Loucy (cell line): ENCODE data around the gene GABRB2.

Experiments used
- H2AFZ ChIP-seq: fragments of 200-600 bp; sonication (generic); 2 replicates; pipeline ENCODE4 v1.6.0; 2016; ENCODE audit warnings: antibody characterized with exemption, mild to moderate bottlenecking, low read length, moderate library complexity
- H3F3A ChIP-seq: fragments of 200-600 bp; 2 replicates; pipeline ENCODE4 v1.6.0; 2016; ENCODE audit warnings: antibody characterized with exemption, low read depth, mild to moderate bottlenecking
- H3K27me3 ChIP-seq: fragments of 200-600 bp; sonication (generic); 2 replicates; pipeline ENCODE4 v1.6.1; 2014; ENCODE audit warnings: low read length, mild to moderate bottlenecking; ENCODE audit not compliant: insufficient read depth, poor library complexity, severe bottlenecking
- H3K36me3 ChIP-seq: fragments of 200-600 bp; sonication (generic); 2 replicates; pipeline ENCODE4 v1.6.1; 2016; ENCODE audit warnings: low read length; ENCODE audit not compliant: insufficient read depth
- H3K4me1 ChIP-seq: fragments of 200-600 bp; sonication (generic); 2 replicates; pipeline ENCODE4 v1.5.1; 2014; ENCODE audit warnings: low read length, mild to moderate bottlenecking; ENCODE audit not compliant: insufficient read depth, poor library complexity, severe bottlenecking
- H3K4me2 ChIP-seq: fragments of 200-600 bp; sonication (generic); 2 replicates; pipeline ENCODE4 v1.6.0; 2014; ENCODE audit warnings: antibody characterized with exemption, low read length, low read depth, mild to moderate bottlenecking; ENCODE audit not compliant: poor library complexity, severe bottlenecking
- H3K4me3 ChIP-seq: fragments of 200-600 bp; sonication (generic); 2 replicates; pipeline ENCODE4 v1.5.1; 2014; ENCODE audit warnings: low read length, mild to moderate bottlenecking, mixed read lengths; ENCODE audit not compliant: poor library complexity, severe bottlenecking
- H3K79me2 ChIP-seq: fragments of 200-600 bp; sonication (generic); 2 replicates; pipeline ENCODE4 v1.6.1; 2014; ENCODE audit warnings: low read length; ENCODE audit not compliant: insufficient read depth
- H3K9ac ChIP-seq: fragments of 200-600 bp; sonication (generic); 2 replicates; pipeline ENCODE4 v1.6.0; 2014; ENCODE audit warnings: mild to moderate bottlenecking, low read depth, low read length, moderate library complexity; ENCODE audit not compliant: poor library complexity, severe bottlenecking
- H3K9me2 ChIP-seq: fragments of 200-600 bp; sonication (generic); replicated peaks from 2 replicates; pipeline ENCODE4 v1.6.1; 2016; ENCODE audit warnings: low read depth, low read length, mixed read lengths
- H3K9me3 ChIP-seq: fragments of 200-600 bp; sonication (generic); 2 replicates; pipeline ENCODE4 v1.6.1; 2014; ENCODE audit warnings: mild to moderate bottlenecking, antibody characterized with exemption, low read length, low read depth; ENCODE audit not compliant: insufficient read depth
- H4K20me1 ChIP-seq: fragments of 200-600 bp; sonication (generic); 2 replicates; pipeline ENCODE4 v1.6.0; 2014; ENCODE audit warnings: antibody characterized with exemption, low read length, mild to moderate bottlenecking; ENCODE audit not compliant: insufficient read depth, poor library complexity, severe bottlenecking
- EZH2phosphoT487 ChIP-seq: fragments of 200-600 bp; IDR thresholded peaks from 2 replicates; pipeline ENCODE4 v1.6.1; 2018; ENCODE audit warnings: antibody characterized with exemption, mild to moderate bottlenecking, moderate library complexity, borderline replicate concordance
- TF ChIP-seq, protein P1 (sequence below): fragments of 200-600 bp; sonication (generic); conservative IDR thresholded peaks from 2 replicates; pipeline ENCODE4 v1.5.1; 2014; ENCODE audit warnings: mild to moderate bottlenecking, antibody characterized with exemption, low read length

Gene GABRB2

DNA sequence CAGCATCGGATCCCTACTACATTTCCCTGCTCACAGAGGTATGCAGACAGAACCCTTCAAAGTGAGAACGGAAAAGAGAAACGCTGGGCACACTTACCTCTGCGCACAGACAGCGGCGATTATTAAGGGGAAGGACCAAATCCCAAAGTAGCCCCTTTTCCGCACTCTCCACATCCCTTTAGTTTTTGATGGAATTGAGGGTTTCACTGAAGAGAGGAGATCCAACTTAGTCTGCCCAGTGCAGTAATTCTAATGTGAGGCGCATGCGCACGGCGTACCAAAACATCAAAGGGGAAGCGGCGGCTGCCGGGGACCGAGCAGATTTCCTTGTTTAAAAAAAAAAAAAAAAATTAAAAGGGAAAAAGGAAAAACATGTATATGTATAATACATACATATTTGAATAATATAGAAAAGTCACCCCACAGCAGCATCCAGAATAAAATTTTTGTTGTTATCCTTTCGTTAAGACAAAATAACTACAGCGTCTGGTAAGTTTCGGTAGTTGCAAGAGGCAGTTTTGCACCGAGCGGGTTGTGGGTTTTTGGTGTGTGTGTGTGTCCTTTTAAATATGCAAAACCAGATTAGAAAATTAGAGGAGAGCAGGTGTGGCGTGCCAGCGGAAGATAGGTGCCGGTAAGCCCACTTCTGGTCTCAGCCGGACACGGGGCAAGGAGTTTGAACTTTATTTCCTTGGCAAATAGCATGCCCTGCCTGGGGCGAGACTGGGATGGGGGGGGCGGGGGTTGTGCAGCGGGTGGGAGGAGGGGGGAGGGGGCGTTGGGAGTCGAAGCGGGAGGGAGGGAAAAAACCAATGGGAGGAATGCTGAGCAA, at the start of gene GABRB2:
GABRB2 (minus strand) TSS at position 256 of the 832 bp plus-strand sequence; CDS start at position 174, 82 bp downstream.
- Histone ChIP-seq H3F3A (no peaks in the 10 kb centered on the region), H3K9me3 (no peaks in the 10 kb centered on the region), H3K4me3 (no peak within 1 kb of the TSS), H3K4me1 (no peaks in the 10 kb centered on the region), H4K20me1 (no peaks in the 10 kb centered on the region), H3K79me2 (no peaks in the 10 kb centered on the region), H3K9me2 (no peaks in the 10 kb centered on the region), H3K9ac (no peak within 1 kb of the TSS), H3K27me3 (no peaks in the 10 kb centered on the region), H3K36me3 (no peaks in the 10 kb centered on the region), H3K4me2 (no peak within 1 kb of the TSS), H2AFZ (no peak within 1 kb of the TSS)
- TF ChIP-seq, protein P1, sequence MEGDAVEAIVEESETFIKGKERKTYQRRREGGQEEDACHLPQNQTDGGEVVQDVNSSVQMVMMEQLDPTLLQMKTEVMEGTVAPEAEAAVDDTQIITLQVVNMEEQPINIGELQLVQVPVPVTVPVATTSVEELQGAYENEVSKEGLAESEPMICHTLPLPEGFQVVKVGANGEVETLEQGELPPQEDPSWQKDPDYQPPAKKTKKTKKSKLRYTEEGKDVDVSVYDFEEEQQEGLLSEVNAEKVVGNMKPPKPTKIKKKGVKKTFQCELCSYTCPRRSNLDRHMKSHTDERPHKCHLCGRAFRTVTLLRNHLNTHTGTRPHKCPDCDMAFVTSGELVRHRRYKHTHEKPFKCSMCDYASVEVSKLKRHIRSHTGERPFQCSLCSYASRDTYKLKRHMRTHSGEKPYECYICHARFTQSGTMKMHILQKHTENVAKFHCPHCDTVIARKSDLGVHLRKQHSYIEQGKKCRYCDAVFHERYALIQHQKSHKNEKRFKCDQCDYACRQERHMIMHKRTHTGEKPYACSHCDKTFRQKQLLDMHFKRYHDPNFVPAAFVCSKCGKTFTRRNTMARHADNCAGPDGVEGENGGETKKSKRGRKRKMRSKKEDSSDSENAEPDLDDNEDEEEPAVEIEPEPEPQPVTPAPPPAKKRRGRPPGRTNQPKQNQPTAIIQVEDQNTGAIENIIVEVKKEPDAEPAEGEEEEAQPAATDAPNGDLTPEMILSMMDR, result no peak
- TF ChIP-seq EZH2phosphoT487, result no peak

DNA sequence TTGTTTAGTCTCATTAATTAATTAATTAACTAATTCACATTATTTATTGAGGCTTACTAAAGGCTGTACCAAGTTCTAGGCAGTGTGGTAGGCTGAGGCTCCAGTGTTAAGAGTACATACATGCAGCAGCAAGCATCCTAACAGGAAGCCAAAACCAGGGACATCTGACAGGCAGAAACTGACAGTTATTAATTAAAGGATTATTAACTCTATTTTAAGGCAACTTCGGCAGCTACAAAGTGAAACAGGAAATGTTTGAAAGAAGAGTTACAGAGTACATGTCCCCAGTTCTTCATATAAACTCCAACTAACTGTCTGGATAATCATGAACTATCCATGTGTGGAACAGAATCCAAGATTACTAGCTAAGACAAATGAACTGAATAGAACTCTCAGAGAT, 39.3 kb upstream of the GABRB2 start:
- H3K36me3 ChIP-seq, result no peaks in the 10 kb centered on the region
- no peaks in the 10 kb centered on the region for H3F3A ChIP-seq
- no peak overlapping the region for H3K4me3 ChIP-seq
- no peaks in the 10 kb centered on the region for H3K4me1 ChIP-seq
- no peaks in the 10 kb centered on the region for H3K27me3 ChIP-seq
- H4K20me1 ChIP-seq, result no peaks in the 10 kb centered on the region
- H3K4me2 ChIP-seq, result no peak overlapping the region
- H3K9ac ChIP-seq, result no peak overlapping the region
- no peaks in the 10 kb centered on the region for H3K9me3 ChIP-seq
- no peaks in the 10 kb centered on the region for H3K9me2 ChIP-seq
- H2AFZ ChIP-seq, result no peak overlapping the region
- no peaks in the 10 kb centered on the region for H3K79me2 ChIP-seq
- TF ChIP-seq, protein P1, result no peak
- TF ChIP-seq EZH2phosphoT487, result no peak

GRCh38 chr5:161580621-161581020, 34.1 kb upstream of the GABRB2 start:
- Histone ChIP-seq H3F3A (no peaks in the 10 kb centered on the region), H3K27me3 (no peaks in the 10 kb centered on the region), H3K79me2 (no peaks in the 10 kb centered on the region), H3K36me3 (no peaks in the 10 kb centered on the region), H4K20me1 (no peaks in the 10 kb centered on the region), H3K9ac (no peak overlapping the region), H2AFZ (no peak overlapping the region), H3K4me1 (no peaks in the 10 kb centered on the region), H3K9me2 (no peaks in the 10 kb centered on the region), H3K4me3 (no peak overlapping the region), H3K9me3 (no peaks in the 10 kb centered on the region), H3K4me2 (no peak overlapping the region)
- TF ChIP-seq, protein P1, result no peak
- TF ChIP-seq EZH2phosphoT487, result no peak
